GM12864 (cell line): Measurements from ENCODE around the gene ADAMTS16.

Experiments used
- DNase-seq: peaks from one replicate; pipeline ENCODE4 v3.0.0-alpha.2; 2011; ENCODE audit warnings: low read depth
- H3K4me3 ChIP-seq: 2 replicates; pipeline ENCODE4 v1.5.1; 2011; ENCODE audit warnings: mild to moderate bottlenecking, low read depth, low read length, control low read depth
- TF ChIP-seq, protein P1 (sequence below): IDR thresholded peaks from 2 replicates; pipeline ENCODE4 v1.5.1; 2011; ENCODE audit warnings: low read depth, mild to moderate bottlenecking, moderate library complexity, low read length, control low read depth, inconsistent platforms; ENCODE audit errors: missing control alignments

ADAMTS16 gene

DNA sequence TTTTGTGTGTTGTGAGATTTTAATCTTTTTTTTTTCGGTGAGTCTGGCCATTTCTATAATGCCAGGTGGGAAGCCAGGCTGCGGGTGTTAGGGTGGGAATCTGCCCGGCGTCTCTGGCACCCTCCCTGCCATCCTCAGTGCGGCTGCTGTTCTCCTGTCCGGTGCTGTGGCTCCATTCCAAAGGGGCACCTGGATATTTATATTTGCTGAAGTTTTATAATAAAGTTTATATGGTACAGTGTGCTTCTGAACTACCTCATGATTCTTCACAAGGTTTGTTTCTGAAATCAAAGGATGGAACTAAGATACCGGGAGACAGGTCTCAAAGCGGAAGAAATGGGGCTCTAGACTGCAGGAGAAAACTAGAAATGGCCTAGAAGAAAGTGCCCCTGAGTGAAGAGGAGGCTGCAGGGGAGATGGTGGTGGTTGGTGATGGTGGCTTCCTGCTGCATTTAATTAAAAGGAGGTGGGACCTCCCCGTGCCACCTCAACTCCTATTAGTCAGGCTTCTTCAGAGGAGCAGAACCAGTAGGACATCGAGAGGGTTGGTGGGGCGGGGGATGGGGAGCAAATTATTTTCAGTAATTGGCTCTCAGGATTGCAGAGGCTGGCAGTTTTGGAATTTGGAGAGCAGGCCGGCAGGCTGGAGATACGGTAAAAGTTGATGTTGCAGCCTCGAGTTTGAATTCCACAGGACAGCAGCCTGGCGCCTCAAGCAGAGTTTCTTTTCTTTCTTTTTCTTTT is 180.1 kb downstream of the ADAMTS16 start:
- DNase-seq = no peak
- TF ChIP-seq, protein P1, sequence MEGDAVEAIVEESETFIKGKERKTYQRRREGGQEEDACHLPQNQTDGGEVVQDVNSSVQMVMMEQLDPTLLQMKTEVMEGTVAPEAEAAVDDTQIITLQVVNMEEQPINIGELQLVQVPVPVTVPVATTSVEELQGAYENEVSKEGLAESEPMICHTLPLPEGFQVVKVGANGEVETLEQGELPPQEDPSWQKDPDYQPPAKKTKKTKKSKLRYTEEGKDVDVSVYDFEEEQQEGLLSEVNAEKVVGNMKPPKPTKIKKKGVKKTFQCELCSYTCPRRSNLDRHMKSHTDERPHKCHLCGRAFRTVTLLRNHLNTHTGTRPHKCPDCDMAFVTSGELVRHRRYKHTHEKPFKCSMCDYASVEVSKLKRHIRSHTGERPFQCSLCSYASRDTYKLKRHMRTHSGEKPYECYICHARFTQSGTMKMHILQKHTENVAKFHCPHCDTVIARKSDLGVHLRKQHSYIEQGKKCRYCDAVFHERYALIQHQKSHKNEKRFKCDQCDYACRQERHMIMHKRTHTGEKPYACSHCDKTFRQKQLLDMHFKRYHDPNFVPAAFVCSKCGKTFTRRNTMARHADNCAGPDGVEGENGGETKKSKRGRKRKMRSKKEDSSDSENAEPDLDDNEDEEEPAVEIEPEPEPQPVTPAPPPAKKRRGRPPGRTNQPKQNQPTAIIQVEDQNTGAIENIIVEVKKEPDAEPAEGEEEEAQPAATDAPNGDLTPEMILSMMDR = no peak
- H3K4me3 ChIP-seq = no peak overlapping the region

- no peak for DNase-seq
- H3K4me3 ChIP-seq = no peak overlapping the region
- TF ChIP-seq, protein P1 = no peak
Observed at GRCh38 chr5:5321137-5321536, 181.0 kb downstream of the ADAMTS16 start.

- TF ChIP-seq, protein P1 = no peak
- no peak overlapping the region for H3K4me3 ChIP-seq
- DNase-seq = no peak
Observed at GRCh38 chr5:5323551-5323950, 183.4 kb downstream of the ADAMTS16 start.

- no peak for DNase-seq
- no peak overlapping the region for H3K4me3 ChIP-seq
- TF ChIP-seq, protein P1 = no peak
Observed at GRCh38 chr5:5326115-5326758, 186.1 kb downstream of the ADAMTS16 start.

GRCh38 chr5:5327126-5327525 is 187.0 kb downstream of the ADAMTS16 start:
- H3K4me3 ChIP-seq = no peak overlapping the region
- DNase-seq = no peak
- TF ChIP-seq, protein P1 = no peak

DNA sequence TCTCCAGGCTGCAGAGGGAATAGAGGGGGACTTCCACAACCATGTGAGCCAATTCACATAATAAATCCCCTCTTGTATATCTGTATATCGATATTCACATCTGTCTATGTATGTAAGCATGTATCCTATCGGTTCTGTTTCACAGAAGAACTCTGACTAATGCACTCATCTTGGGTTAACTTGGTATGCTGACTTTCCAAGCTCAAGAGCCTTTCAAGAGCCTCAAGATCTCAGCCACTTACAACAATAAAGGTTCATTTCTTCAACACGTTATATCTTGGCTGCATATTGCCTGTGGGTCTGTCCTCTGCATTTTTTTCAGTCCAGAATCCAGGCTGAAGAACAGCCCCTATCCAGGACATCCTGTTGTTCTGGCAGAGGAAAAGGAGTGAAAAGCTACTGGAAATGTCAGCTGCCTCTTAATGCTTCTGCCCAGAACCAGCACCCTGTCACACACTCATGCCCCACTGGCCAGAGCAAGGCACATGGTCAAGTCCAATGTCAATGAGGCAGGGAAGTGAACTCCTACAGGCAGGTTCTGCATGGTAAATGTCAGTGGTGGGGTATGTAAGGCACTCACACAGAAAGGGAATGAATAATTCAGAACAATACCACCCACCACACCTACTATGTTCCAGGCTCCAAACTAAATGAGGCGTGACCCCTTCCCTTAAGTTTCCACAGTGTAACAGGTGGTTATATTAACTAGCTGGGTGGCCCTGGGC is 190.8 kb downstream of the ADAMTS16 start:
- TF ChIP-seq, protein P1 = no peak
- no peak for DNase-seq
- no peak overlapping the region for H3K4me3 ChIP-seq
